SK-N-SH treated with all-trans-retinoic acid at 6 μM for 48 hours (cell line): ENCODE data around the gene RASA1.

Source experiments
- ARNTL ChIP-seq: fragments of 450-650 bp; formaldehyde crosslinking; IDR thresholded peaks from 2 replicates; pipeline ENCODE4 v1.5.0; 2020; ENCODE audit warnings: low read depth, mild to moderate bottlenecking, moderate library complexity, borderline replicate concordance
- BACH2 ChIP-seq: fragments of 250-450 bp; sonication (Bioruptor Pico); IDR thresholded peaks from 2 replicates; pipeline ENCODE4 v1.9.0; 2021; ENCODE audit warnings: mild to moderate bottlenecking, borderline replicate concordance
- CSRNP3 ChIP-seq: fragments of 250-450 bp; sonication (Bioruptor Pico); IDR thresholded peaks from 2 replicates; pipeline ENCODE4 v1.5.1; 2021; ENCODE audit warnings: mild to moderate bottlenecking, moderate library complexity
- PATZ1 ChIP-seq: fragments of 250-450 bp; sonication (Bioruptor Pico); IDR thresholded peaks from 2 replicates; pipeline ENCODE4 v1.8.0; 2020; ENCODE audit warnings: mild to moderate bottlenecking, moderate library complexity, borderline replicate concordance
- RARB ChIP-seq: fragments of 250-450 bp; sonication (Bioruptor Pico); IDR thresholded peaks from 2 replicates; pipeline ENCODE4 v1.8.0; 2021; ENCODE audit warnings: mild to moderate bottlenecking, moderate library complexity
- SNAI2 ChIP-seq: fragments of 250-450 bp; sonication (Bioruptor Pico); IDR thresholded peaks from 2 replicates; pipeline ENCODE4 v1.5.0; 2020; ENCODE audit warnings: mild to moderate bottlenecking, moderate library complexity
- TCF4 ChIP-seq: fragments of 250-450 bp; sonication (Bioruptor Pico); IDR thresholded peaks from 2 replicates; pipeline ENCODE4 v1.8.0; 2021; ENCODE audit warnings: mild to moderate bottlenecking, moderate library complexity, borderline replicate concordance
- ZFP3 ChIP-seq: fragments of 250-450 bp; sonication (Bioruptor Pico); IDR thresholded peaks from 2 replicates; pipeline ENCODE4 v1.5.0; 2020; ENCODE audit warnings: mild to moderate bottlenecking, moderate library complexity
- ZFP30 ChIP-seq: fragments of 450-650 bp; formaldehyde crosslinking; IDR thresholded peaks from 2 replicates; pipeline ENCODE4 v1.5.0; 2022; ENCODE audit warnings: mild to moderate bottlenecking, moderate library complexity
- ZNF70 ChIP-seq: fragments of 450-650 bp; formaldehyde crosslinking; IDR thresholded peaks from 2 replicates; pipeline ENCODE4 v1.5.0; 2020; ENCODE audit warnings: mild to moderate bottlenecking, moderate library complexity
- ZNF8 ChIP-seq: fragments of 450-650 bp; formaldehyde crosslinking; IDR thresholded peaks from 2 replicates; pipeline ENCODE4 v1.5.0; 2020; ENCODE audit warnings: mild to moderate bottlenecking, moderate library complexity
- TF ChIP-seq, protein P1 (sequence below): fragments of 250-450 bp; sonication (Bioruptor Pico); IDR thresholded peaks from 2 replicates; pipeline ENCODE4 v1.5.1; 2020; ENCODE audit warnings: low read depth, mild to moderate bottlenecking, moderate library complexity
- TF ChIP-seq, protein P2 (sequence below): fragments of 250-450 bp; sonication (Bioruptor Pico); IDR thresholded peaks from 2 replicates; pipeline ENCODE4 v1.5.0; 2020; ENCODE audit warnings: mild to moderate bottlenecking, moderate library complexity

GRCh38 chr5:87246061-87246460 lies 21.6 kb upstream of the RASA1 start:
- TF ChIP-seq PATZ1 (CRISPR knock-in tag), result no peak
- no peak for TF ChIP-seq ZFP3 (CRISPR knock-in tag)
- TF ChIP-seq ARNTL, result no peak
- TF ChIP-seq ZNF70 (CRISPR knock-in tag), result no peak
- no peak for TF ChIP-seq BACH2 (CRISPR knock-in tag)
- TF ChIP-seq RARB, result no peak
- TF ChIP-seq, protein P1, sequence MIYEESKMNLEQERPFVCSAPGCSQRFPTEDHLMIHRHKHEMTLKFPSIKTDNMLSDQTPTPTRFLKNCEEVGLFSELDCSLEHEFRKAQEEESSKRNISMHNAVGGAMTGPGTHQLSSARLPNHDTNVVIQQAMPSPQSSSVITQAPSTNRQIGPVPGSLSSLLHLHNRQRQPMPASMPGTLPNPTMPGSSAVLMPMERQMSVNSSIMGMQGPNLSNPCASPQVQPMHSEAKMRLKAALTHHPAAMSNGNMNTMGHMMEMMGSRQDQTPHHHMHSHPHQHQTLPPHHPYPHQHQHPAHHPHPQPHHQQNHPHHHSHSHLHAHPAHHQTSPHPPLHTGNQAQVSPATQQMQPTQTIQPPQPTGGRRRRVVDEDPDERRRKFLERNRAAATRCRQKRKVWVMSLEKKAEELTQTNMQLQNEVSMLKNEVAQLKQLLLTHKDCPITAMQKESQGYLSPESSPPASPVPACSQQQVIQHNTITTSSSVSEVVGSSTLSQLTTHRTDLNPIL, result no peak
- TF ChIP-seq, protein P2, sequence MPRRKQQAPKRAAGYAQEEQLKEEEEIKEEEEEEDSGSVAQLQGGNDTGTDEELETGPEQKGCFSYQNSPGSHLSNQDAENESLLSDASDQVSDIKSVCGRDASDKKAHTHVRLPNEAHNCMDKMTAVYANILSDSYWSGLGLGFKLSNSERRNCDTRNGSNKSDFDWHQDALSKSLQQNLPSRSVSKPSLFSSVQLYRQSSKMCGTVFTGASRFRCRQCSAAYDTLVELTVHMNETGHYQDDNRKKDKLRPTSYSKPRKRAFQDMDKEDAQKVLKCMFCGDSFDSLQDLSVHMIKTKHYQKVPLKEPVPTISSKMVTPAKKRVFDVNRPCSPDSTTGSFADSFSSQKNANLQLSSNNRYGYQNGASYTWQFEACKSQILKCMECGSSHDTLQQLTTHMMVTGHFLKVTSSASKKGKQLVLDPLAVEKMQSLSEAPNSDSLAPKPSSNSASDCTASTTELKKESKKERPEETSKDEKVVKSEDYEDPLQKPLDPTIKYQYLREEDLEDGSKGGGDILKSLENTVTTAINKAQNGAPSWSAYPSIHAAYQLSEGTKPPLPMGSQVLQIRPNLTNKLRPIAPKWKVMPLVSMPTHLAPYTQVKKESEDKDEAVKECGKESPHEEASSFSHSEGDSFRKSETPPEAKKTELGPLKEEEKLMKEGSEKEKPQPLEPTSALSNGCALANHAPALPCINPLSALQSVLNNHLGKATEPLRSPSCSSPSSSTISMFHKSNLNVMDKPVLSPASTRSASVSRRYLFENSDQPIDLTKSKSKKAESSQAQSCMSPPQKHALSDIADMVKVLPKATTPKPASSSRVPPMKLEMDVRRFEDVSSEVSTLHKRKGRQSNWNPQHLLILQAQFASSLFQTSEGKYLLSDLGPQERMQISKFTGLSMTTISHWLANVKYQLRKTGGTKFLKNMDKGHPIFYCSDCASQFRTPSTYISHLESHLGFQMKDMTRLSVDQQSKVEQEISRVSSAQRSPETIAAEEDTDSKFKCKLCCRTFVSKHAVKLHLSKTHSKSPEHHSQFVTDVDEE (CRISPR knock-in tag), result no peak
- no peak for TF ChIP-seq CSRNP3
- TF ChIP-seq SNAI2, result no peak
- no peak for TF ChIP-seq TCF4 (CRISPR knock-in tag)
- no peak for TF ChIP-seq ZNF8 (CRISPR knock-in tag)
- no peak for TF ChIP-seq ZFP30 (CRISPR knock-in tag)
